ENCODE data around the gene SNX14.
A peak's percentile ranks its signal among the peaks of the same experiment; 100 is the strongest.

The SNX14 gene

GRCh38 chr6:85483846-85484245 lies 109.8 kb downstream of the SNX14 start:
- no peaks in the 10 kb centered on the region for H4K20me1 ChIP-seq
- H3K27ac ChIP-seq, result no peak overlapping the region
- H3K36me3 ChIP-seq, result no peaks in the 10 kb centered on the region
- H3K9ac ChIP-seq, result no peak overlapping the region
- no peak overlapping the region for H3K4me3 ChIP-seq
- H3K4me2 ChIP-seq, result no peak overlapping the region
- peaks cover 10% of the 10 kb centered on the region for H3K4me1 ChIP-seq
- no peaks in the 10 kb centered on the region for H3K27me3 ChIP-seq
- H3K9me3 ChIP-seq, result no peaks in the 10 kb centered on the region
- no peak for TF ChIP-seq Cebpa-rat (IDR thresholded peaks at IDR 0.05)

- H3K36me3 ChIP-seq, result no peaks in the 10 kb centered on the region
- peaks cover 10% of the 10 kb centered on the region for H3K4me1 ChIP-seq
- H3K4me3 ChIP-seq, result no peak overlapping the region
- no peak overlapping the region for H3K9ac ChIP-seq
- H3K27me3 ChIP-seq, result no peaks in the 10 kb centered on the region
- no peaks in the 10 kb centered on the region for H3K9me3 ChIP-seq
- no peak overlapping the region for H3K27ac ChIP-seq
- H3K4me2 ChIP-seq, result peak overlapping the region; percentile 19; the same call in 1 of the 2 replicates
- TF ChIP-seq Cebpa-rat (IDR thresholded peaks at IDR 0.05), result no peak
- H4K20me1 ChIP-seq, result no peaks in the 10 kb centered on the region
Observed at GRCh38 chr6:85482905-85483700, 110.6 kb downstream of the SNX14 start.

- Histone ChIP-seq H4K20me1 (no peaks in the 10 kb centered on the region), H3K4me1 (peaks cover 10% of the 10 kb centered on the region), H3K36me3 (no peaks in the 10 kb centered on the region), H3K27me3 (no peaks in the 10 kb centered on the region), H3K27ac (no peak overlapping the region), H3K4me3 (no peak overlapping the region), H3K4me2 (peak overlapping the region; percentile 19; the same call in 1 of the 2 replicates), H3K9me3 (no peaks in the 10 kb centered on the region), H3K9ac (no peak overlapping the region)
- TF ChIP-seq Cebpa-rat (IDR thresholded peaks at IDR 0.05), result no peak
Observed at GRCh38 chr6:85482206-85482904, 111.3 kb downstream of the SNX14 start.

- H3K36me3 ChIP-seq, result no peaks in the 10 kb centered on the region
- TF ChIP-seq Cebpa-rat (IDR thresholded peaks at IDR 0.05), result no peak
- no peaks in the 10 kb centered on the region for H3K27me3 ChIP-seq
- no peak overlapping the region for H3K27ac ChIP-seq
- H3K9ac ChIP-seq, result no peak overlapping the region
- H3K4me3 ChIP-seq, result no peak overlapping the region
- peaks cover 10% of the 10 kb centered on the region for H3K4me1 ChIP-seq
- H3K4me2 ChIP-seq, result no peak overlapping the region
- peaks cover 6% of the 10 kb centered on the region; the same call in 1 of the 2 replicates for H3K9me3 ChIP-seq
- no peaks in the 10 kb centered on the region for H4K20me1 ChIP-seq
Observed at GRCh38 chr6:85479208-85479607, 114.5 kb downstream of the SNX14 start.

GRCh38 chr6:85476532-85476931 lies 117.1 kb downstream of the SNX14 start:
- no peak overlapping the region for H3K27ac ChIP-seq
- H3K27me3 ChIP-seq, result no peaks in the 10 kb centered on the region
- no peaks in the 10 kb centered on the region for H3K4me1 ChIP-seq
- no peak overlapping the region for H3K4me2 ChIP-seq
- no peaks in the 10 kb centered on the region for H4K20me1 ChIP-seq
- no peak overlapping the region for H3K9ac ChIP-seq
- H3K36me3 ChIP-seq, result no peaks in the 10 kb centered on the region
- peaks cover 6% of the 10 kb centered on the region; the same call in 1 of the 2 replicates for H3K9me3 ChIP-seq
- no peak for TF ChIP-seq Cebpa-rat (IDR thresholded peaks at IDR 0.05)
- no peak overlapping the region for H3K4me3 ChIP-seq

- no peak overlapping the region for H3K27ac ChIP-seq
- H3K4me1 ChIP-seq, result peaks cover 11% of the 10 kb centered on the region; the same call in 1 of the 2 replicates
- H3K4me3 ChIP-seq, result no peak overlapping the region
- no peaks in the 10 kb centered on the region for H3K27me3 ChIP-seq
- H3K4me2 ChIP-seq, result no peak overlapping the region
- no peak for TF ChIP-seq Cebpa-rat (IDR thresholded peaks at IDR 0.05)
- H4K20me1 ChIP-seq, result no peaks in the 10 kb centered on the region
- no peaks in the 10 kb centered on the region for H3K36me3 ChIP-seq
- H3K9me3 ChIP-seq, result peaks cover 6% of the 10 kb centered on the region; the same call in 1 of the 2 replicates
- H3K9ac ChIP-seq, result no peak overlapping the region
Observed at GRCh38 chr6:85473748-85474147, 119.9 kb downstream of the SNX14 start.

GRCh38 chr6:85472744-85473143 lies 120.9 kb downstream of the SNX14 start:
- TF ChIP-seq Cebpa-rat (IDR thresholded peaks at IDR 0.05), result no peak
- Histone ChIP-seq H3K27ac (no peak overlapping the region), H4K20me1 (no peaks in the 10 kb centered on the region), H3K9ac (no peak overlapping the region), H3K36me3 (no peaks in the 10 kb centered on the region), H3K4me2 (no peak overlapping the region), H3K4me3 (no peak overlapping the region), H3K9me3 (peaks cover 6% of the 10 kb centered on the region; the same call in 1 of the 2 replicates), H3K4me1 (peaks cover 11% of the 10 kb centered on the region; the same call in 1 of the 2 replicates), H3K27me3 (no peaks in the 10 kb centered on the region)

- H3K4me1 ChIP-seq, result peaks cover 24% of the 10 kb centered on the region
- no peaks in the 10 kb centered on the region for H3K27me3 ChIP-seq
- H3K27ac ChIP-seq, result no peak overlapping the region
- no peak overlapping the region for H3K4me3 ChIP-seq
- H3K9me3 ChIP-seq, result no peaks in the 10 kb centered on the region
- no peak overlapping the region for H3K9ac ChIP-seq
- no peaks in the 10 kb centered on the region for H3K36me3 ChIP-seq
- no peaks in the 10 kb centered on the region for H4K20me1 ChIP-seq
- TF ChIP-seq Cebpa-rat (IDR thresholded peaks at IDR 0.05), result no peak
- no peak overlapping the region for H3K4me2 ChIP-seq
Observed at GRCh38 chr6:85470023-85470410, 123.6 kb downstream of the SNX14 start.

GRCh38 chr6:85469276-85470022 lies 124.2 kb downstream of the SNX14 start:
- no peaks in the 10 kb centered on the region for H3K36me3 ChIP-seq
- H3K4me2 ChIP-seq, result no peak overlapping the region
- H3K4me3 ChIP-seq, result no peak overlapping the region
- H3K9me3 ChIP-seq, result no peaks in the 10 kb centered on the region
- no peaks in the 10 kb centered on the region for H3K27me3 ChIP-seq
- H3K4me1 ChIP-seq, result peaks cover 30% of the 10 kb centered on the region
- no peak overlapping the region for H3K27ac ChIP-seq
- no peaks in the 10 kb centered on the region for H4K20me1 ChIP-seq
- TF ChIP-seq Cebpa-rat (IDR thresholded peaks at IDR 0.05), result no peak
- no peak overlapping the region for H3K9ac ChIP-seq
